ENCODE results near the gene ERV3-1.
A peak's percentile ranks its signal among the peaks of the same experiment; 100 is the strongest.
"Not testable (repeated sequence)": the region's sequence is repeated elsewhere in the genome, so short reads cannot be mapped to it uniquely, and the experiment has no call there.

Gene ERV3-1, protein sequence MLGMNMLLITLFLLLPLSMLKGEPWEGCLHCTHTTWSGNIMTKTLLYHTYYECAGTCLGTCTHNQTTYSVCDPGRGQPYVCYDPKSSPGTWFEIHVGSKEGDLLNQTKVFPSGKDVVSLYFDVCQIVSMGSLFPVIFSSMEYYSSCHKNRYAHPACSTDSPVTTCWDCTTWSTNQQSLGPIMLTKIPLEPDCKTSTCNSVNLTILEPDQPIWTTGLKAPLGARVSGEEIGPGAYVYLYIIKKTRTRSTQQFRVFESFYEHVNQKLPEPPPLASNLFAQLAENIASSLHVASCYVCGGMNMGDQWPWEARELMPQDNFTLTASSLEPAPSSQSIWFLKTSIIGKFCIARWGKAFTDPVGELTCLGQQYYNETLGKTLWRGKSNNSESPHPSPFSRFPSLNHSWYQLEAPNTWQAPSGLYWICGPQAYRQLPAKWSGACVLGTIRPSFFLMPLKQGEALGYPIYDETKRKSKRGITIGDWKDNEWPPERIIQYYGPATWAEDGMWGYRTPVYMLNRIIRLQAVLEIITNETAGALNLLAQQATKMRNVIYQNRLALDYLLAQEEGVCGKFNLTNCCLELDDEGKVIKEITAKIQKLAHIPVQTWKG

DNA sequence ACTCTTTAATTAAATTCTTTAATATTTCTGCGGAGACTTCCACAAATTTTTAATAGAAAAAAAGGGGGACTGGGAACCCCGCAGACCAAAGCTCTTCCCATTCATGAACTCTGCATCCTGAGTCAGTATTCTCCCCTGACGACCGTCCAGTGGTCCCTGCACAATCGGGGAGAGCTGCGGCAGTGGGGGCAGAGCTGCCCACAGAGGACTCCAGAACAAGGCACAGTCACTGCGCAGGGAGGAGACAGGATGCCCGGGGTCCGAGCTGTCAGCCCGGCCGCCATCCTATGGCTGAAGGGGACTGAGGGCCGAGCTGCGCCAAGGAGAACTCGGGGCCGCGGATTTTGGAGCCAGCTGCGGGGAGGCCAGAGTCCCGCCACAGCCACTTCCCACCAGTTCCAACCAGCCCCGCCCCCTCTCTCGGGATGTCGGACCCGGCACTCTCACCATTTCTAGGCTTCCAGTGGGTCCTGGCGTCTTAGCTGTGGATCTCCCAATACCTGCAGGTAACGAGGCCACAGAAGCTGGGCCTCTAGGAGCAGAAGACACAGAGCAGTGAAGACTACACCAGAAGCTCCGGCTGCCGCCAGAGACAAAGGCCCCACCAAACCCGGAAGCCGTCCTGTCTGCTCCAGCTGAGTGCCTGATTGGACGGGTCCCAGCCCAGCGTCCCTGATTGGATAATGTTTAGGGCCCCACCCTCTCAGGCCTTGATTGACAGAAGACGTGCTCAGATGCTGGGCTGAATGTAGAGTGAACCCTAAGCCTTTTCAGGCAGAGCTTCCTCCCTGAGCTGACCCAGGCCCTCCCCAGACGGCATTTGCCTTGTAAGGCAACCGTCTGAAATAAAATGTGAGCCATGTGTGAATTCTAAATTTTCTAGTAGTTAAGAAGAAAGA lies at the start of gene ERV3-1:
Gene ERV3-1, minus strand, starts transcription at position 594 of the 899 bp plus-strand sequence. CDS start 13,661 bp downstream, outside the sequence.
- peak; percentile 90 to 97 for DNase-seq

DNA sequence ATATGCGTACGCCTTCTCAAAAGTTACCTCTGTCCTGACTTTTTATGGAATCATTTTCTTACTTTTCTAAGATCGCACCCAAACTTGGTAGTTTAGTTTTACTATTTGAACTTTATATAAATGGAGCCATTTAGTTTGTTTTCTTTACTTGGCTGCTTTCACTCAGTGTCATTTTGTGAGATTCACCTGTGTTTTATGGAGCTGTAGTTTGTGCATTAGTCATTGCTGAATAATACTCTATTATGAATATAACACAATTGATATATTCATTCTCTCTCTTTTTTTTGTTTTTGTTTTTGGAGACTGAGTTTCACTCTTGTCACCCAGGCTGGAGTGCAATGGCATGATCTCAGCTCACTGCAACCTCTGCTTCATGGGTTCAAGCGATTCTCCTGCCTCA lies 49.3 kb upstream of the ERV3-1 start:
- not testable (repeated sequence) for DNase-seq

DNA sequence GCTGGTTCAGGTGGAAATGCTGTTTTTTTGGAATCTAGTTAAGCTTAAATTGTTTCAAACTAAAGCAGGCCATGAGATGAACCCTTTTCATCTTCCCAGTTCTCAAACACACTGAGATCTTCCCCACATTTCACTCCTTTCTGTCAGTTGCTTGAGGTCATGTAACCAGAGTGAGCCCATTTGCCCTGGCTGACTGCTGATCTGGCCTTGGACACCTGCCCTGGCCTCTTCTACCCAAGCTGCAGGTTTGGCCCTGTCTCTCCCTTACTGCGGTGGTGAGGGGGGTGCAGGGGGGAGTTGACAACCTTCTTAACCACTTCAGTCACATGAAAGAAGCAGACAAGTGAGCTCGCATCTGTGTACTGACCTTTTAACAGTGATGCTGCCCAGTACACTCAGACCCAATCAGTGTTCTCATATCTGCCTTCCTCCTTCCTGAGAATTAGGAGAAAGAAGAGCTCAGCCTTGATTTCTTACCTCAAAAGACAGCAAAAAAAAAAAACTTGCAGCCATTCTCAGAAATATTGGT lies 48.0 kb upstream of the ERV3-1 start:
- not testable (repeated sequence) for DNase-seq

DNA sequence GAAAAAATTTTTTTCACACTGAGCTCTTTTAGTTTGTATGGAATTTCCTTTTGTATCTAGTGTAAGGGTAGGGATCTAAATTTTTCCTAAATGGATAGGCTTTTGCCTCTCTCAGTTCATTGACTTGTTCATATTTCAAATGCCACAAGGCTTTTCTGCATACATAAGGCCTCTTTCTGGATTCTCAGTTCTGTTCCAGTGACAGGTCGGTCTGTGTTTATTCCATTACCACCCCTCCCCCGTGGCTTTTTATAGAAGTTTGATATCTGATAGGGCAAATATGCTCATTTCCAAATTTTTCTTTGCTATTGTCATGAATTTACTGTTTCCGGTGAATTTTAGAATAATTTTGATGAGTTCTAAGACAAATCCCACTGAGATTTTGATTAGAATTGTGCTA lies 45.2 kb upstream of the ERV3-1 start:
- not testable (repeated sequence) for DNase-seq

DNA sequence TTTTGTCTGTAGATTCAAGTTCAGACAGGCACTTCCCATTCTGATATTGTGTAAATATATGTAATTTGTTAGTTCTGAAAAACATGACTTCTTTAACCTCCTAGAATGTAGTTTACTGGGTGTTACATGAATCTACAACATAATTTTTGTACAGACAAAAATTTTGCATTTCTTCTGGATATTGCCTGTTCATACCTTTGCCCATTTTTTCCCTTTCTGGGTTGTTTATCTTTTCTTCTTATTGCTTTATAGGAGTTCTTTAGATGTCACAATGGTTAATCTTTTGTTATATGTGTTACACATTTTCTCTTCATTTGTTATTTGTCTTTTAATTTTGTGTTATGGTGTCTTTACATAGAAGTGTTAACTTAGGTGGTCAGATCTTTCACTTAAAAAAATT lies 44.7 kb upstream of the ERV3-1 start:
- not testable (repeated sequence) for DNase-seq

DNA sequence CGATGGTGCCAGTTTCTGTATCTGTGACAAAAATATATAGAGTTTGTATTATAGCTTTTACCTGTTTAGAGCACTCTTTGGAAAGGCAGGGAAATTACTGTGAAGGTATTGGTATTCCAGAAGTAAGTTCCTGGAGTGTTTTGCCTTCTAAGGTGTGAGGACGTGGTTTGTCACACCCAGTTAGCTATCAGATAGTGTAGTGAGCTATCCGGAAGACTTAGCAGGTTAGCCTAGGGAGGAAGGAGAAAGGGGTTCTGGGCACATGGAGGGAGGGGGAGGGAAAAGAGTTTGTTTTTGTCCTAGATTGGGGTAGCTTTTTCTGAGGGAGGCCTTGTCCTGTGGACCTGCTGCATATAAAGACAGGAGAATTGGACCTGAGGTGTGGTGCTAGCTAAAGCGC lies 39.8 kb upstream of the ERV3-1 start:
- DNase-seq, result not testable (repeated sequence)

DNA sequence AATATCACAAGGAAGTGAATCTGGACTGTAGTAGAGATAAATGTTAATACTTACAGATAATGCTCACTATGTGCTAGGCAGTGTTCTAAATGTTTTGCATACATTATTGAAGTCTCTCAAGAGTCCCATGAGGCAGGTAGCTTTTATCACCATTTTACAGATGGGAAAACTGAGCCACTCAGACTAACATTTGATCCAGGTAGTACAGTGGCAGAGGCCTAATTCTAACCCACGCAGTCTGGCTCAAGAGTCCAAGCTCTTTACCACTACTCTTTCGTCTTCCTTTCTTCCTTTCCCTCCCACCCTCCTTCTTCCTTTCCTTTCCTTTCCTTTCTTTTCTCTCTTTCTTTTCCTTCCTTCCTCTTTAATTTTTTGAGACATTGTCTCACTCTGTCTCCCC lies 39.1 kb upstream of the ERV3-1 start:
- DNase-seq, result not testable (repeated sequence)

DNA sequence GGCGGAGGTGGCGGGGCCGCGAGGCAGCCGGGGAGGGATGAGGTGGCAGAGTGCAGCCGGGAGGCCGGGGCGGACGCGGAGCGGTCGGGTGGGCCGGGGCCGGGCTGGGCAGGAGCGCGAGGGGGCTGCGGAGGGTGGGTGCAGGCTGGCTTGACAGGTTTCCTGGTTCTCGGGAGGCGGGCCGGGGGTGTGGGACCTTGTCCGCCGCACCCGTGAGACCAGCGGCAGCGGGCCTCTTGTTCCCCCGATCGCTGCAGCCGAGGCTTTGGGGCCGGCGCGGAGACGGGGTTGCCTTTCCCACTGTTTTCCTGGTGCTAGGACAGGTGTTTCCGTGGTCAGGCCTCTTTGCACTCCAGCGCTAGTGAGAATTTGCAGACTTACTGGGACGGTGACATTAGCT lies 32.3 kb upstream of the ERV3-1 start:
- peak; percentile 19 to 35 for DNase-seq

DNA sequence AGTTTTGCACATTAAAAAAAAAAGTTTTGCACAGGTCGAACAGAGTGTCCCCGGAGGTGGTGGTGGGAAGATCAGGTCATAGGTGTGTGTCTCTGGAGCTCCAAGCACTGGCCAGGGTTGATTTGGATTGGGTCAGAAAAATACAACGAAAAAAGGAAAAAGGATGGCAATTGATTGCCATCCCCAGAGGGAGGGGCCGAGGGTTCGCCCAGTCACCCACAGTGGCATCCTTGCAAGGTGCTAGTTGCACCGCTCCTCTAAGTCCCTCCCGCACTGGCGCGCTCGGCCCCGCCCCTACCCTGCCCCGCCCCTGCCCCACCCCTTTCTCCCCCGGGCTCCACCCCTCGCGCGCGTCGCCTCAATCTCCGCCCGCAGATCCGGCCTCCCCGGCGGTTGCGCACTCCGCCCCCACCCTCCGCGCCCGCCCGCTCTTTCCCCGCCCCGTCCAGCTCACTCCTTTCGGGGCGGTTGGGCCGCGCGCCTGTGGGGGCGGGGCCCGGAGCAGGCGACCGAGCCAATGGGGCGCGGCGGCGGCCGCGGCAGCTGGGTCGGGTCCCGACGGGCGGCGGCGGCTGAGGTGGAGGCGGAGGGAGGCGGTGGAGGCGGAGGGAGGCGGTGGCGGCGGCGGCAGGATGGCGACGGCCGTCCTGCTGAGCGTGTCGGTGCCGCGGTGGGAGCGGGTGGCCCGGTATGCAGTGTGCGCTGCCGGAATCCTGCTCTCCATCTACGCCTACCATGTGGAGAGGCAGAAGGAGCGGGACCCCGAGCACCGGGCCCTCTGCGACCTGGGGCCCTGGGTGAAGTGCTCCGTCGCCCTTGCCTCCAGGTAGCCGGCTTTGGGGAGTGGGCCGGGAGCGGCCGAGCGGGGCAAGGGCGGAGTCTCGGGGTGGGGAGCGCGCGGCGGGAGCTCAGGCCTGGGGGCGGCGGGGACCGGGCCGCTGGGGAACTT lies 31.5 kb upstream of the ERV3-1 start:
- DNase-seq, result peak; percentile 76 to 94

DNA sequence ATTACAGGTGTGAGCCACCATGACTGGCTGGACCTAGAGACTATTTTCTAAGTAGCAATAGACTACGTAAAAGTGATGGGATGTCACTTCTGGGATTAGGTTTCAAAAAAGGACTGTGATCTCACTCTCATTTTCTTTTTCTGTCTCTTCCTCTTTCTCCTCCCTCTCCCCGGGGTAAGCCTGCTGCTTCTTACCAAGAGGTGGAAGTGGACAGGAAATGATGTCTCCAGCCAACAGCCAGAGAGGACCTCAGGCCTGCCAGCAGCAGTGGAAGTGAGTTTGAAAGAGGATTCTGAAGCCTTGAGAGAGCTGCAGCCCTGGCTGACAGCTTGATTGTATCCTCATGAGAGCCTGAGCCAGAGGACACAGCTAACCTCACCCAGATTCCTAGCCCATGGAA lies 30.0 kb upstream of the ERV3-1 start:
- not testable (repeated sequence) for DNase-seq

DNA sequence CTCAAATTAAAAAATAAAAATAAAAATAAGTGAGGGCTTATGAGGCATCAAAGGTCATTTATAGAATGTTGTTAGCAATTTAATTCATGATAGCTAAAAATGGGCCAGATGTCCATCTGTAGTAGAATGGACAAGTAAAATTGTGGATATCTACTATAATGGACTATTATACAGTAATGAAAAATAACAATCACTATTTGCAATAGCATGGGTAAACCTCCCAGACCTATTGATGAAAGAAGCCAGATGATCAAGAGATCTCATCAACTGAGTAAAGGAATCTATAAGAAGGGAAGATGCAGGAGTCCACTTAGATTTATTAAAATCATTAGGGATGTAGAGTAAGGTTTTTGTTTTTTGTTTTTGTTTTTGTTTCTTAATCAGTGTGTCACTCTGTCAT lies 29.0 kb upstream of the ERV3-1 start:
- not testable (repeated sequence) for DNase-seq

DNA sequence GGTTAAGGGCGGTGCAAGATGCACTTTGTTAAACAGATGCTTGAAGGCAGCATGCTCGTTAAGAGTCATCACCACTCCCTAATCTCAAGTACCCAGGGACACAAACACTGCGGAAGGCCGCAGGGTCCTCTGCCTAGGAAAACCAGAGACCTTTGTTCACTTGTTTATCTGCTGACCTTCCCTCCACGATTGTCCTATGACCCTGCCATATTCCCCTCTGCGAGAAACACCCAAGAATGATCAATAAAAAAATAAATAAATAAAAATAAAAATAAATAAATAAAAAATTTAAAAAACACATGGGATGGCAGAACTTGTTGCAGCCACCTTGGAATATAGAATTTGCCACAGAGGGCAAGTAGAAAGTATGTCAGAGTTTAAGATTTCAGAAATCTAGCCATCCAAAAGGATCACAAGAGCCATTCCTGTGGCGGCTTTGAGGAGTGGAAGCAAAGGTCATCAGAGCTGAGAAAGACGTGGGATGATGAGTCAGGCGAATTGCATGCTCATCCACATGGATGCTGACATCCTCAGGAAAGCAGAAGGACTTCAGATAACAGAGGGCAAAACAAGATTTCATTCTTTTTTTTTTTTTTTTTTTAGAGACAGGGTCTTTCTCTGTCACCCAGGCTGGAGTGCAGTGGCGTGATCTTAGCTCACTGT lies 27.8 kb upstream of the ERV3-1 start:
- DNase-seq, result not testable (repeated sequence)

DNA sequence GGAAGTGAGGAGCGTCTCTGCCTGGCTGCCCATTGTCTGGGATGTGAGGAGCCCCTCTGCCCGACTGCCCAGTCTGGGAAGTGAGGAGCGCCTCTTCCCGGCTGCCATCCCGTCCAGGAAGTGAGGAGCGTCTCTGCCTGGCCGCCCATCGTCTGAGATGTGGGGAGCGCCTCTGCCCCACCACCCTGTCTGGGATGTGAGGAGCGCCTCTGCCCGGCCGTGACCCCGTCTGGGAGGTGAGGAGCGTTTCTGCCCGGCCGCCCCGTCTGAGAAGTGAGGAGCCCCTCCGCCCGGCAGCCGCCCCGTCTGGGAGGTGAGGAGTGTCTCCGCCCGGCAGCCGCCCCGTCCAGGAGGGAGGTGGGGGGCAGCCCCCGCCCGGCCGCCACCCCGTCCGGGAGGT lies 26.9 kb upstream of the ERV3-1 start:
- not testable (repeated sequence) for DNase-seq

DNA sequence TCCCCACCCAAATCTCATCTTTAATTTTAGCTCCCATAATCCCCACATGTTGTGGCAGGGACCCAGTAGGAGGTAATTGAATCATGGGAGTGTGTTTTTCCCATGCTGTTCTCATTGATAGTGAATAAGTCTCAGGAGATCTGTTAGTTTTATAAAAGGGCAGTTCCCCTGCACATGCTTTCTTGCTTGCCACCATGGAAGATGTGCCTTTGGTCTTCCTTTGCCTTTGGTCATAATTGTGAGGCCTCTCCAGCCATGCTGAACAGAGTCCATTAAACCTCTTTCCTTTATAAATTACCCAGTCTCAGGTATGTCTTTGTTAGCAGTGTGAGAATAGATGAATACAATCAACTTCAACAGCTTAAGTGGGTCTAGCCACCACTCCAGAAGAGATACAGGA lies 18.5 kb upstream of the ERV3-1 start:
- DNase-seq, result not testable (repeated sequence)

DNA sequence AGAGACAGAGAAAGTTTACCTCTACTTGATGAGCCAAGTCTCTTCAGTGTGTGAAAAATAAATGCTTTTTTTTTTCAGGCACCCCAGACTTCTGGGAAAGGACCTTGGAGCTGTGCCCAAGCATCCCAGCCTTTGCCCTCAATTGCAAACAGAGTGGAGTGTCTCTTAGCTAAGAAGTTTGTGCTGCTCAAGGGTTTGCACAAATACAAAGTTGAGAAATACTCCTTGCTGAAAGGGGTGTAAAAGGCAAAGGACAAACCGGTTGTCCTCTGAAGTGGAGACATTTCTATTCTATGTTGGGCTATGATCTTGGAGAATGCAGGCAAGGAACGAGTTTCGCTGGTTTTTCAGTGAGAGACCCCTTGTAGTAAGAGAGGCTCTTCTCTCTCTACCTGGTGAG lies 14.5 kb upstream of the ERV3-1 start:
- DNase-seq, result not testable (repeated sequence)

DNA sequence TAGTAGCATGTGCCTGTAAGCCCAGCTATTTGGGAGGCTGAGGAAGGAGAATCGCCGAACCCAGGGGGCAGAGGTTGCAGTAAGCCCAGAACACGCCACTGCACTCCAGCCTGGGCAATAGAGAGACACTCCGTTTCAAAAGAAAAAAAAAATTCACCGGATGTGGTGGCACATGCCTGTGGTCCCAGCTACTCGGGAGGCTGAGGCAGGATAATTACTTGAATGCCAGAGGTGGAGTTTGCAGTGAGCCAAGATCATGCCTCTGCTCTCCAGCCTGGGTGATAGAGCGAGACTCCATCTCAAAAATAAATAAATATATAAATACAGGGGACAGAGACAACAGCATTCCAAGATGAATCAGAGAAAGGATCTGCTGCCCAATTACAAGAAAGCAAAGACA lies 3.4 kb upstream of the ERV3-1 start:
- DNase-seq, result not testable (repeated sequence)

DNA sequence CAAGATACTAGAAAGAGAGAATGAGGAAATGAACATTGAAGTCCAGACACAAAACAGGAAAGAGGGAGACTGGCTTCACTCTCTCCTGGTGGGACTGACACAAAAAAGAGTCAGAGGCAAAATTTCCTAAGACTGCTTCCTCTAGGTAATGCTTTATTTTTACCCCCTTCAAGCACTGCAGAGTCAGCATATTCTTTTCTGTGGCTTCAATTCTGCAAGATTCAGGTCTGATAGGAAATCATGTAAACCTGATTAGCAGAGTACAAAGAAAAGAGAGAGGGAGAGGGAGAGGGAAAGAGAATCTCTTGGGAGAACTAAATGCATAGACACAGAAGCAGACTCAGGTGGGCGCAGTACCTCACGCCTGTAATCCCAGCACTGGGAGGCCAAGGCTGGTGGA lies 2.9 kb upstream of the ERV3-1 start:
- DNase-seq, result not testable (repeated sequence)

DNA sequence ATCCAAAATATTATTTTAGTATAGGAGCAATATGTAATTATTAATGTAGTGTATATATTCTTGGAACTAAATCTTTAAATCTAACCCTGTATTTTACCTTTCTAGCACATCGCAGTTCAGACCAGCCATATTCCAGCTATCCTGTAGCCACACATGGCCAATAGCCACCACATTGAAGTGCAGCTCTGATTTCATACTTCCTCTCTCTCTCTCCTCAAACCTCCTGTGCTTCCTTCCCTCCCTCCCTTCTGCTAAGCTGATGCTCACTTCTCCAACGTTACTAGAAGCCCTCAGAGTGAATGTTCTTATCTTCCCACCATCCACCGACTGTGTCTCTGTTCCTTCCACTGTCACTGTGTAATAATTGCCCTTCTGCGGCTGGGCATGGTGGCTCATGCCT lies 549 bp upstream of the ERV3-1 start:
- not testable (repeated sequence) for DNase-seq

DNA sequence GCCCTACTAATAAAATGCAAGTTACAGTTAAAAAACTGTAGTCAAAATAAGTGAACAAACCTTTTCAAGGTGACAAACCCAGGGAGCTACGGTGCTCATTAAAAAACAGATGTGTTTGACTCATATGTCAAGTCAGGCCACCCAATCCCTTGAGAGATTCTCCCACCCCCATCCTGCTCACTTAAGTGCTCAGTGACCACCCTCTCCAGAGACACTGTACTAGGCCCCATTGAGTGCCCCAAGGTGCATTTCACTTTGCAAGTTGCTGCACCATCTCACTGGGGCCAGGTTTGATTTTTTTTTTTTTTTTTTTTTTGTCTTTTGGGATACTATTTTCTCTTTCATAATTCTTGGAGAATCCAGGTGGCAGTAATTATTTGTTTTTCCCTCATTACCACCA lies 1.9 kb downstream of the ERV3-1 start:
- no peak for DNase-seq

DNA sequence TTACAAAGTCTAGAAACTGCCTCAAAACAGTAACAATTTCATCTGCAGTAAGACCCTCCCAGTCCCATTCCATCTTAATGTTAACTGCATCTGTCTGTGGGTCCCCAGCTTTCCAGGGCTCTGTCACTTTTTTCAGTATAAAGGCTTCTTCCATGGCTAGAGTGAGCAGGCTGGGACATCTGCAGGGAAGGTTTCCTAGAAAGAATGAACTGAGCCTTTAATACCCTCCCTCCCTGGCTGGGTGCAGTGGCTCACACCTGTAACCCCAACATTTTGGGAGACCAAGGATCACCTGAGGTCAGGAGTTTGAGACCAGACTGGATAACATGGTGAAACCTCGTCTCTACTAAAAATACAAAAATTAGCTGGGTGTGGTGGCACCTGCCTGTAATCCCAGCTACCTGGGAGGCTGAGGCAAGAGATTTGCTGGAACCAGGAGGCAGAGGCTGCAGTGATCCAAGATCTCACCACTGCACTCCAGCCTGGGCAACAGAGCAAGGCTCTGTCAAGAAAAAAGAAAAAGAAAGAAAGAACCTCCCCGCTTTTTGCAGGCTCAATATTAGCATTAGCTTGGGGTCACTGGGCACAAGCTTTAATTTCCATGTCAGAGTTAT lies 3.4 kb downstream of the ERV3-1 start:
- DNase-seq, result no peak

DNA sequence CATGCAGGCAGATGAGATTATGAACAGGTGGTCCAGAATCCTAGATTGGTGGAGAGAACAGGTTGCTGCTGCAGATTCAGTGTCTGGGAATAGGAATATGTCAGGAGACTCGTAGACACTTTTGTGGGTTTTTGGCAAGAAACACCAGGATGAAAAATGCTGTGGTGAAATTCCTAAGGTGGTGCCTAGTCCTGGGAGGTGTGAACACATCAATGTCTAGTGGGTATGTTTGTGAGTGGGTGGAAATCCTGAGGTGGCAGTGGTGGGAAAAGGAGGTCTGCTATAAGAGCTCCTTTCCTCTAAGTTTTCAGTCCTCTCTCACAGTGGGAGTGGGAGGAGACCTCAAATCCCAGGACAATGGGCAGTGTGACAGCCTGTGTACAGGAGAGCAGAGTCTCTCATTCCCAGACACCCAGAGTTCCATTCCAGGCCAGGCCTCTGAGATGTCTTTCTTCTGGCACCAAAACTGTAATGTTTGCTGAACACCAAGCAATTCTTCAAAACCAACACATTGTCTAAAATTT lies 5.1 kb downstream of the ERV3-1 start:
- DNase-seq, result no peak

Measured in NCI-H187 (cell line).